H1 (cell line): ENCODE results near the gene CTNND2.

ENCODE experiments used
- TAF7 ChIP-seq: optimal IDR thresholded peaks from 2 replicates; pipeline ENCODE3; 2011; ENCODE audit warnings: low read depth, mild to moderate bottlenecking, inconsistent platforms, low read length, moderate library complexity, borderline replicate concordance
- ZNF274 ChIP-seq: IDR thresholded peaks from 2 replicates; pipeline ENCODE4 v1.7.0; 2012; ENCODE audit warnings: low read length, borderline replicate concordance; ENCODE audit errors: extremely low read depth

- TF ChIP-seq TAF7 (no peak), ZNF274 (no peak)
These were observed 546.3 kb downstream of the CTNND2 start for GRCh38 chr5:11357928-11358327.
